Measurements from ENCODE around the gene TRIM40. TPM values are rescaled to one million over a fixed set of nuclear protein-coding genes. Genes with fewer than 3 reads are reported as not detected.
"Not testable (repeated sequence)": the region's sequence is repeated elsewhere in the genome, so short reads cannot be mapped to it uniquely, and the experiment has no call there.

Gene TRIM40
- total RNA-seq, 8 experiments from 2014 or later: 0.22 to 1.3 (median 0.50) TPM; not detected in 4

GRCh38 chr6:30163918-30164654 is 28.1 kb downstream of the TRIM40 start:
- H3K27ac ChIP-seq: no peak overlapping the region
- ATAC-seq (replicated peaks in 6 of 8): no peak
- WGBS, 10 experiments: 58 to 85% (median 73%) methylated on average over 2 to 7 of the region's 16 CpGs; no CpG with 5 or more reads in 4 of the 10 experiments
- H3K4me3 ChIP-seq: no peak overlapping the region
- in situ Hi-C loops (cut with MboI; ENCODE audit: low pct_unique_long_range_greater_than_20kb in 2 of 9, low sequenced_read_pairs in 9 of 9, unreplicated experiment in 9 of 9): no loop called here
- H3K4me1 ChIP-seq (replicated peaks in 1 of 2): no peaks in the 10 kb centered on the region

GRCh38 chr6:30164714-30165113 is 28.8 kb downstream of the TRIM40 start:
- 33 to 83% (median 75%) methylated on average over 1 to 4 of the region's 4 CpGs for WGBS, 10 experiments
- Histone ChIP-seq H3K4me3 (no peak overlapping the region), H3K27ac (no peak overlapping the region), H3K4me1 (replicated peaks in 1 of 2) (no peaks in the 10 kb centered on the region)
- in situ Hi-C loops (cut with MboI; ENCODE audit: low pct_unique_long_range_greater_than_20kb in 2 of 9, low sequenced_read_pairs in 9 of 9, unreplicated experiment in 9 of 9): no loop called here
- no peak for ATAC-seq (replicated peaks in 6 of 8)

GRCh38 chr6:30165238-30165637 is 29.3 kb downstream of the TRIM40 start:
- H3K4me1 ChIP-seq (replicated peaks in 1 of 2); ATAC-seq (replicated peaks in 6 of 8); H3K4me3 ChIP-seq; H3K27ac ChIP-seq; in situ Hi-C loops (cut with MboI; ENCODE audit: low pct_unique_long_range_greater_than_20kb in 2 of 9, low sequenced_read_pairs in 9 of 9, unreplicated experiment in 9 of 9): not testable (repeated sequence)
- WGBS, 10 experiments: 40 to 80% (median 40%) methylated on average over 1 of the region's 1 CpG; no CpG with 5 or more reads in 7 of the 10 experiments

- 8 to 100% (median 44%) methylated on average over 1 to 6 of the region's 6 CpGs; no CpG with 5 or more reads in 3 of the 10 experiments for WGBS, 10 experiments
- Histone ChIP-seq H3K4me1 (replicated peaks in 1 of 2) (no peaks in the 10 kb centered on the region), H3K27ac (no peak overlapping the region), H3K4me3 (no peak overlapping the region)
- ATAC-seq (replicated peaks in 6 of 8): no peak
- in situ Hi-C loops (cut with MboI; ENCODE audit: low pct_unique_long_range_greater_than_20kb in 2 of 9, low sequenced_read_pairs in 9 of 9, unreplicated experiment in 9 of 9): no loop called here
Measured at GRCh38 chr6:30167101-30167500, 31.2 kb downstream of the TRIM40 start.

- in situ Hi-C loops (cut with MboI; ENCODE audit: low pct_unique_long_range_greater_than_20kb in 2 of 9, low sequenced_read_pairs in 9 of 9, unreplicated experiment in 9 of 9): no loop called here
- Histone ChIP-seq H3K4me1 (replicated peaks in 1 of 2) (no peaks in the 10 kb centered on the region), H3K27ac (no peak overlapping the region), H3K4me3 (no peak overlapping the region)
- WGBS, 10 experiments: 20 to 43% (median 25%) methylated on average over 1 of the region's 1 CpG; no CpG with 5 or more reads in 6 of the 10 experiments
- no peak for ATAC-seq (replicated peaks in 6 of 8)
Measured at GRCh38 chr6:30168741-30169140, 32.8 kb downstream of the TRIM40 start.

GRCh38 chr6:30169658-30170614 is 34.0 kb downstream of the TRIM40 start:
- in situ Hi-C loops (cut with MboI; ENCODE audit: low pct_unique_long_range_greater_than_20kb in 2 of 9, low sequenced_read_pairs in 9 of 9, unreplicated experiment in 9 of 9): no loop called here
- H3K27ac ChIP-seq: no peak overlapping the region
- ATAC-seq (replicated peaks in 6 of 8): peak in 4 of 8 experiments; percentile 41 to 79 (median 70)
- no peak overlapping the region for H3K4me3 ChIP-seq
- WGBS, 10 experiments: 0 to 40% (median 31%) methylated on average over 1 to 6 of the region's 7 CpGs; no CpG with 5 or more reads in 1 of the 10 experiments
- H3K4me1 ChIP-seq (replicated peaks in 1 of 2): no peaks in the 10 kb centered on the region

- in situ Hi-C loops (cut with MboI; ENCODE audit: low pct_unique_long_range_greater_than_20kb in 2 of 9, low sequenced_read_pairs in 9 of 9, unreplicated experiment in 9 of 9): no loop called here
- WGBS, 10 experiments: 0 to 82% (median 14%) methylated on average over 1 to 38 of the region's 62 CpGs; no CpG with 5 or more reads in 3 of the 10 experiments
- Histone ChIP-seq H3K4me3 (peak overlapping the region in 1 of 5 donors; percentile 13), H3K4me1 (replicated peaks in 1 of 2) (no peaks in the 10 kb centered on the region), H3K27ac (no peak overlapping the region)
- peak in 7 of 8 experiments; percentile 28 to 82 (median 48) for ATAC-seq (replicated peaks in 6 of 8)
Measured at GRCh38 chr6:30171677-30172471, 35.9 kb downstream of the TRIM40 start.

- no peak for ATAC-seq (replicated peaks in 6 of 8)
- Histone ChIP-seq H3K27ac (no peak overlapping the region), H3K4me1 (replicated peaks in 1 of 2) (no peaks in the 10 kb centered on the region), H3K4me3 (no peak overlapping the region)
- in situ Hi-C loops (cut with MboI; ENCODE audit: low pct_unique_long_range_greater_than_20kb in 2 of 9, low sequenced_read_pairs in 9 of 9, unreplicated experiment in 9 of 9): no loop called here
- 29 to 100% (median 80%) methylated on average over 1 to 4 of the region's 4 CpGs; no CpG with 5 or more reads in 3 of the 10 experiments for WGBS, 10 experiments
Measured at GRCh38 chr6:30172681-30173080, 36.7 kb downstream of the TRIM40 start.

- in situ Hi-C loops (cut with MboI; ENCODE audit: low pct_unique_long_range_greater_than_20kb in 2 of 9, low sequenced_read_pairs in 9 of 9, unreplicated experiment in 9 of 9): no loop called here
- Histone ChIP-seq H3K27ac (no peak overlapping the region), H3K4me1 (replicated peaks in 1 of 2) (no peaks in the 10 kb centered on the region), H3K4me3 (no peak overlapping the region)
- ATAC-seq (replicated peaks in 6 of 8): no peak
- WGBS, 10 experiments: 80 to 86% methylated on average over 1 of the region's 2 CpGs; no CpG with 5 or more reads in 8 of the 10 experiments
Measured at GRCh38 chr6:30175765-30176164, 39.8 kb downstream of the TRIM40 start.

- Histone ChIP-seq H3K4me1 (replicated peaks in 1 of 2) (no peaks in the 10 kb centered on the region), H3K4me3 (no peak overlapping the region), H3K27ac (no peak overlapping the region)
- no peak for ATAC-seq (replicated peaks in 6 of 8)
- in situ Hi-C loops (cut with MboI; ENCODE audit: low pct_unique_long_range_greater_than_20kb in 2 of 9, low sequenced_read_pairs in 9 of 9, unreplicated experiment in 9 of 9): no loop called here
- WGBS, 10 experiments: 20 to 100% (median 50%) methylated on average over 1 of the region's 1 CpG; no CpG with 5 or more reads in 1 of the 10 experiments
Measured at GRCh38 chr6:30178837-30179236, 42.9 kb downstream of the TRIM40 start.

- in situ Hi-C loops (cut with MboI; ENCODE audit: low pct_unique_long_range_greater_than_20kb in 2 of 9, low sequenced_read_pairs in 9 of 9, unreplicated experiment in 9 of 9): no loop called here
- H3K4me3 ChIP-seq: no peak overlapping the region
- no peaks in the 10 kb centered on the region for H3K4me1 ChIP-seq (replicated peaks in 1 of 2)
- H3K27ac ChIP-seq: no peak overlapping the region
- WGBS, 10 experiments: 0 to 94% (median 82%) methylated on average over 1 of the region's 1 CpG; no CpG with 5 or more reads in 1 of the 10 experiments
- no peak for ATAC-seq (replicated peaks in 6 of 8)
Measured at GRCh38 chr6:30180145-30180544, 44.2 kb downstream of the TRIM40 start.

- H3K4me3 ChIP-seq: no peak overlapping the region
- in situ Hi-C loops (cut with MboI; ENCODE audit: low pct_unique_long_range_greater_than_20kb in 2 of 9, low sequenced_read_pairs in 9 of 9, unreplicated experiment in 9 of 9): no loop called here
- no peak overlapping the region for H3K27ac ChIP-seq
- no peaks in the 10 kb centered on the region for H3K4me1 ChIP-seq (replicated peaks in 1 of 2)
- ATAC-seq (replicated peaks in 6 of 8): no peak
- 70 to 100% (median 100%) methylated on average over 1 to 5 of the region's 5 CpGs; no CpG with 5 or more reads in 2 of the 10 experiments for WGBS, 10 experiments
Measured at GRCh38 chr6:30184417-30185031, 48.6 kb downstream of the TRIM40 start.
